GM19035 (cell line): ENCODE results near the gene LY6G6D.

Source experiments
- ATAC-seq: cut with Tn5 transposase; IDR thresholded peaks from one replicate; pipeline ENCODE4 v1.9.1; 2021; ENCODE audit not compliant: unreplicated experiment

LY6G6D gene

GRCh38 chr6:31717499-31718222, 2.5 kb downstream of the LY6G6D start:
- no peak for ATAC-seq

GRCh38 chr6:31718265-31718664, 3.1 kb downstream of the LY6G6D start:
- no peak for ATAC-seq

- ATAC-seq: no peak
Observed at GRCh38 chr6:31719001-31719400, 3.9 kb downstream of the LY6G6D start.

GRCh38 chr6:31720196-31720770, 5.1 kb downstream of the LY6G6D start:
- ATAC-seq: no peak

- ATAC-seq: no peak
Observed at GRCh38 chr6:31721351-31722020, 6.3 kb downstream of the LY6G6D start, which contains the start of gene LY6G6C. LY6G6C (minus strand) TSS chr6:31721746; CDS start chr6:31721679, 67 bp downstream.

GRCh38 chr6:31722173-31722572, 7.0 kb downstream of the LY6G6D start:
- no peak for ATAC-seq

- no peak for ATAC-seq
Observed at GRCh38 chr6:31723245-31723979, 8.3 kb downstream of the LY6G6D start, which contains the start of gene MPIG6B. MPIG6B (plus strand) TSS chr6:31723373; CDS start chr6:31723384, 11 bp downstream.

GRCh38 chr6:31723980-31724691, 9.0 kb downstream of the LY6G6D start:
- ATAC-seq: no peak

DNA sequence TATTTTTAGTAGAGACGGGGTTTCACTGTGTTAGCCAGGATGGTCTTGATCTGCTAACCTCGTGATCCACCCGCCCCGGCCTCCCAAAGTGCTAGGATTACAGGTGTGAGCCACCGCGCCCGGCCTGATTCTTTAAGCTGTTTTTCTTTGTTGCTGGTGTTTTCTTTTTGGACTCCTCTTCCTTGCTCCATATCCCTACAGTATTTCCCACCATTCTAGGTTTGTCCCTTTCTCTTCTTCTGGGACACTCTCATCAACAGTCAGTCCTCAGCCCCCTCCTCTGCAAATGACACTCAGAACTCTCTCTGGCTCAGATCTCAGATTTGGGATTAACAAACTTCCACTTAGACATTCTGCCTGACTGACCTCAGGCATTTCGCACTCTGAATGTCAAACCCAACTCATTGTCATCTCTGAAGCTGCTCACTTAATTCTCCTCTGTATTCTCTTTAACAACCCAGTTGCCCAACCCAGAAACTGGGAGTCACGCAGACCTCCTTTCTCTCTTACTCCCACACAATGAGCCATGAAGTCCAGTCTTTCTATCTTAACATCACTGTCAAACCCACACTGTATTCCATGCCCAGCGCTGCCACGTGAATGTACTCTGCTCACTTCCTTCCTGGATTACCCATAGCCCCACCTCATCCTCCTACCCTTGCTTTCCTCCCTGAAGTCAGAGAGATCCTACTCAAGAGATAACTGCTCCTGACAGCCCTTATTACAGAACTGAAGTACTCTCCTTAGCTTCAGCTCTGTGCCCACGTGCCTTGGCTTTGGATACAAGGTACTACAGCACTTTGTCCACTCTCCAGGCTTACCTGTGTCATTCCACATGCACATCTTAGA, 10.6 kb downstream of the LY6G6D start:
- ATAC-seq: no peak

GRCh38 chr6:31727034-31727716, 12.0 kb downstream of the LY6G6D start:
- ATAC-seq: no peak

DNA sequence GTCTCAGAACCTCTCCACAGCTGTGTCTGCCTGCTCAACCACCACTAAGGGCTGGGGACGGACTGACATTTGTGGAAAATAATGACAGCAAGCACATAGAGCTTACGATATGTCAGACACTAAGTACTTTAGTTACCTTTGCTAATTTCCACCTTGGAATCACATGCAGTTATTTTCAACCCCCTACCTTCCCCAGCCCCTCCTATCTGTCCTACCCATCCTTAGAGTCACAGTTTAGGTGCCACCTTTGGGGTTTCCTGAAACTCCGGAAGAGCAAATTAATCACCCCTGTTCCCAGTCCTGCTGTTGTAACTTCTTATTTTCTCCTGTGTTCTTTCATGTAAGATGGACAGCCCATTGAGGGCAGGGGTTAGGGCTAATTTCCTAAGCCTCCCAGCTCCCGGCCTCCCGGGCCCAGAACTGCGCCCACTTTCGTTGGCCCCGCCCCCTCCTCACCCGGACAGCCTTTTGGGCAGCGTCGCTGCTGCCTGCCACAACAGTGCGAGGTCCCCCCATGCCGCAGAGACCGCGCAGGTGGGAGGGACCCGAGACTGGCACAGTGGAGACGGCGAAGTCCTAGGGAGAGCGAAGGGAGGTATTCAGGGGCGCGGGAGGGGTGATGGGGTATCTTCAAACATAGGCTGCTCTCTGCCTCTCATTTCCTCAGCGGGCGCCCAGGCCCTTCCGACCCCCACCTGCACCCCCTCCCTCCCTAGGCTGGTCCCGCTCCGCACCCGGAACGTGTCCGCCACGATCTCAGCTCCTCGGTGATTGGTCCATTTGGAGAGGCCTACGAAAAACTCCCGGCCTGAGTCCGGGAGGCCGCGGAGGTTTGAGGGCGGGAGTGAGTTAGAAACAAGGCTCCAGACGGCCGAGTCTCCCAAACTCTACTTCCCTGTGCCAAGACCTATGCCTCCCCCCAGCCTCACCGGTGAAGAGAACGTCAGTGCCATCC, 12.8 kb downstream of the LY6G6D start:
- ATAC-seq: no peak

DNA sequence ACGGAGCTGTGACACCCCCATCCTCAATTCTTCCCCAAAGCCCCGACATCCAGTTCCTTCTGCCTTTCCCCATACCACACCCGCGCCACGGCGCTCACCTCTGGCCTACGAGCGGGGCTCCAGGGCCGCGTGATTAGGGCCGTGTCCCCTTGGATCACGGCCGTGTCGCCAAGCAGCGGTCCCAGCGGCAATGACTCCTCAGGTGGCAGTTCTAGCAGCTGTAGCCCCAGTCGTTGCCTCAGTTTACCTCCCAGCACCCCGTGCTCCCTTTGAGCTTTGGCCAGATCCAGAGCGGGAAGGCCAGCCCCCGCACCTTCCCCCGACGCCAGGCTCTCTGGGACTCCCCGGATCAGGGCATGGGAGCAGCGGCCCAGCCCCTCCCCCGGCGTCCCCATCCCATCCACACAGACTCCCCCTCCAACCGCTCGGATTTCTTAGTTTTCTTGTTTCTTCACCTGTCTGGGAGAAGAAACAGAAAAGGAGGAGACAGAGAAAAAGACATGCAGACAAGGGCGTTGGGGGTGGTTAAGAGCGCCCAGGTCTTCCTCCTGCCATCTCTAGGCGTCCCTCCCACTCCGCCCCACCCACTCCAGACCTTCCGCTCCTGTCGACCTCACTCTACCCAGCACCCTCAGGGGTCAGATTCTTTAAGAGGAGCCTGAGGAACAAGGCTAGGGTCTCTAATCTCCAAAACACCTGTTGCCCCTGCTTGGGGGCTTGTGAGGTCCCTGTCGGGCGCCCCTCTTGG, 13.8 kb downstream of the LY6G6D start, which contains the start of gene DDAH2:
TSS of gene DDAH2 (minus strand) at position 533 of the 748 bp plus-strand sequence. CDS start at position 395, 138 bp downstream.
- ATAC-seq: no peak

- no peak for ATAC-seq
Observed at GRCh38 chr6:31729515-31729978, 14.4 kb downstream of the LY6G6D start.

DNA sequence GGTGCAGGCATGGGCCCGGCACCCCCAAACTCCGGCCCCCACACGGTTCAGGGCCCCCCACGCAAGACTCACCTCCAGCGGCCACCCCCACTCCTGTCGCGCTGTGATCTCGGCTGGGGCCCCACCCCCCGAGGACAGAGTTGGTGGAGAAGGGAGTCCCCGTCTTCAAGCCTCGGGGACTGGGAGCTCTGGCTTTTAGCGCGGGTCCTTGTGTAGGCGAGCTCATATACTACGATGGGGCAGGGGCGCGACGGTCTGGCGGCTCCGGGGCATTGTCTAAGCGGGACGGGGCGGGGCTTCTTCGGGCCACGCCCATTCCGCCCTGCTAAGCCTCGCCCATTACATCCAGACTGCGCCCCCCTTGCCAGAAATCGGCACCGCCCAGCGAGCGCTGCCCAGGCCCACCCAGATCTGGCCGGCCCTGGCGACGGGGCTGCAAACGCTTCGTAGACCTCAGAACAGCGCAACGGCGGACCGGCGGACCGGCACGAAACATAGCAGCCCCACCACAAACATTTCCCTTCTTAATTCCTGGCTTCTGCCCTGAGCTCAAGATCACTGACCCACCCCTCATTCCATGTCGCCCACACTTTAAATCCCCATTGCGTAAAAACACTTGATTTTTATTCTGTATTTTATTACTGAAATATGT, 15.0 kb downstream of the LY6G6D start:
- no peak for ATAC-seq

GRCh38 chr6:31730631-31731086, 15.5 kb downstream of the LY6G6D start:
- no peak for ATAC-seq

DNA sequence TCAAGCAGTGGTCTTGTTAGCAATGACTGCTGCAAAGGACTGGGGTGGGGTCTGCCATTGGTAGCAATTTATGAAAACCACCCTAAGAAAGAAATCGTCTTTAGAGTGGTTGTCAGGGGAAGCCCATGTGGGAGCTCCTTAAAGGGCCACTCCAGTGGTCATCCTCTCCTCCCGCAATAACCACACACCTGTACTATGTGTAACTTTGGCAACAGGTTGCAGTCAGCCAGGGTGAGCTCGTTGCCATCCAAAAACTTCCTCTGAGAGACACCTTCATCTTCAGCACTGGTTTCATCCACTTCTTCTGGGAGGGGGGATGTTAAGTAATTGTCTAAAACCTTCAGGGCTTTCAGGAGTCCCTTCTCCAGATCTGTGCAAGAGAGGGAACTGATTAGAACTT, 16.9 kb downstream of the LY6G6D start:
- ATAC-seq: no peak

- ATAC-seq: no peak
Observed at GRCh38 chr6:31733734-31734133, 18.6 kb downstream of the LY6G6D start.
